Tibial nerve (tissue), 4 donors: ENCODE results near the gene SNX30. TPM values are rescaled to one million over a fixed set of nuclear protein-coding genes. Genes with fewer than 3 reads are reported as not detected.

Source experiments
- DNase-seq, 2 donors: peaks; one replicate each; pipeline ENCODE4 v3.0.0-alpha.2; 2019; ENCODE audit warnings: low spot score in 2 of 2
- H3K27ac ChIP-seq, 4 donors: fragments of 200-600 bp; sonication (generic) in 3 of 4; one replicate each; pipeline ENCODE4 v1.5.1; 2017 to 2019; ENCODE audit warnings: mild to moderate bottlenecking in 1 of 4
- H3K27me3 ChIP-seq, 2 donors: fragments of 200-600 bp; sonication (generic) in 1 of 2; one replicate each; pipeline versions ENCODE4 v1.5.1 to v1.6.0; 2017 to 2019
- H3K36me3 ChIP-seq, 3 donors: fragments of 200-600 bp; sonication (generic); one replicate each; pipeline ENCODE4 v1.5.1; 2018 to 2019
- H3K4me1 ChIP-seq, 4 donors: fragments of 200-600 bp; sonication (generic) in 3 of 4; one replicate each; pipeline ENCODE4 v1.5.1; 2017 to 2019
- H3K4me3 ChIP-seq, 4 donors: fragments of 200-600 bp; sonication (generic) in 3 of 4; one replicate each; pipeline ENCODE4 v1.5.1; 2017 to 2019; ENCODE audit warnings: mild to moderate bottlenecking in 1 of 4, moderate library complexity in 1 of 4
- H3K9me3 ChIP-seq, 4 donors: fragments of 200-600 bp; sonication (generic) in 3 of 4; one replicate each; pipeline ENCODE4 v1.5.1; 2017 to 2019
- CTCF ChIP-seq, 5 experiments: fragments of 200-600 bp in 3 of 5; fragments of 450-650 bp in 2 of 5; sonication (generic) in 3 of 5; IDR thresholded peaks; one replicate each; pipeline ENCODE4 v1.5.1; 2016 to 2019; ENCODE audit warnings: antibody characterized with exemption in 5 of 5, mild to moderate bottlenecking in 3 of 5, moderate library complexity in 2 of 5
- EP300 ChIP-seq, 2 donors: sonication (generic); formaldehyde crosslinking; IDR thresholded peaks; one replicate each; pipeline ENCODE4 v1.6.1; 2017; ENCODE audit warnings: antibody characterized with exemption in 2 of 2, mild to moderate bottlenecking in 1 of 2
- POLR2A ChIP-seq, 2 donors: fragments of 450-650 bp; IDR thresholded peaks; one replicate each; pipeline ENCODE4 v1.6.1; 2017; ENCODE audit warnings: antibody characterized with exemption in 2 of 2, mild to moderate bottlenecking in 2 of 2, moderate library complexity in 2 of 2
- WGBS, 2 donors: methylation state at CpG; one replicate each; pipeline ENCODE4 v1.1.5; 2018; 5-methylcytosine and 5-hydroxymethylcytosine counted together
- total RNA-seq, 4 donors: library from RNA; depleted of rRNA; stranded (reverse); fragments of >200 nt; gene quantifications; one replicate each; pipeline ENCODE4 v1.1.0, GENCODE V29; 2016

SNX30 gene
- total RNA-seq, 4 donors from 2014 or later = 14.9 to 25.3 (median 17.0) TPM

GRCh38 chr9:112873773-112874405 is 123.3 kb downstream of the SNX30 start:
- Histone ChIP-seq H3K36me3 (peaks cover 0 to 70% (median 0%) of the 10 kb centered on the region in 3 donors), H3K4me1 (no peaks in the 10 kb centered on the region), H3K4me3 (no peak overlapping the region), H3K27ac (no peak overlapping the region), H3K9me3 (no peaks in the 10 kb centered on the region), H3K27me3 (no peaks in the 10 kb centered on the region)
- DNase-seq = no peak
- 91 to 95% methylated on average over 4 of the region's 4 CpGs for WGBS, 2 donors
- TF ChIP-seq CTCF (IDR thresholded peaks at IDR 0.05) = no peak
- TF ChIP-seq POLR2A (IDR thresholded peaks at IDR 0.05) = no peak
- no peak for TF ChIP-seq EP300 (IDR thresholded peaks at IDR 0.05)

GRCh38 chr9:112878752-112879151 is 128.2 kb downstream of the SNX30 start:
- 89 to 95% methylated on average over 2 of the region's 2 CpGs for WGBS, 2 donors
- no peak overlapping the region for H3K27ac ChIP-seq
- H3K27me3 ChIP-seq = no peaks in the 10 kb centered on the region
- peaks cover 0 to 62% (median 0%) of the 10 kb centered on the region in 3 donors for H3K36me3 ChIP-seq
- TF ChIP-seq POLR2A (IDR thresholded peaks at IDR 0.05) = no peak
- TF ChIP-seq CTCF (IDR thresholded peaks at IDR 0.05) = no peak
- no peak for TF ChIP-seq EP300 (IDR thresholded peaks at IDR 0.05)
- no peaks in the 10 kb centered on the region for H3K4me1 ChIP-seq
- H3K9me3 ChIP-seq = no peaks in the 10 kb centered on the region
- no peak overlapping the region for H3K4me3 ChIP-seq
- DNase-seq = no peak

GRCh38 chr9:112880650-112881049 is 130.1 kb downstream of the SNX30 start:
- H3K36me3 ChIP-seq = peaks cover 0 to 55% (median 0%) of the 10 kb centered on the region in 3 donors
- no peak for TF ChIP-seq POLR2A (IDR thresholded peaks at IDR 0.05)
- no peak for TF ChIP-seq EP300 (IDR thresholded peaks at IDR 0.05)
- no peak for TF ChIP-seq CTCF (IDR thresholded peaks at IDR 0.05)

GRCh38 chr9:112881331-112881730 is 130.8 kb downstream of the SNX30 start:
- TF ChIP-seq POLR2A (IDR thresholded peaks at IDR 0.05) = no peak
- TF ChIP-seq CTCF (IDR thresholded peaks at IDR 0.05) = no peak
- TF ChIP-seq EP300 (IDR thresholded peaks at IDR 0.05) = no peak
- H3K36me3 ChIP-seq = peaks cover 0 to 49% (median 0%) of the 10 kb centered on the region in 3 donors
- no peak for DNase-seq
- H3K4me3 ChIP-seq = no peak overlapping the region
- WGBS, 2 donors = 57 to 59% methylated on average over 7 of the region's 7 CpGs
- H3K27me3 ChIP-seq = no peaks in the 10 kb centered on the region
- H3K27ac ChIP-seq = no peak overlapping the region
- H3K4me1 ChIP-seq = no peaks in the 10 kb centered on the region
- H3K9me3 ChIP-seq = no peaks in the 10 kb centered on the region

More at GRCh38 chr9:112880650-112881049, 130.1 kb downstream of the SNX30 start:
- H3K27ac ChIP-seq = no peak overlapping the region
- DNase-seq = no peak
- WGBS, 2 donors = 96 to 97% methylated on average over 1 of the region's 1 CpG
- H3K4me1 ChIP-seq = no peaks in the 10 kb centered on the region
- H3K4me3 ChIP-seq = no peak overlapping the region
- no peaks in the 10 kb centered on the region for H3K27me3 ChIP-seq
- no peaks in the 10 kb centered on the region for H3K9me3 ChIP-seq

- Histone ChIP-seq H3K4me3 (no peak overlapping the region), H3K36me3 (peaks cover 0 to 21% (median 0%) of the 10 kb centered on the region in 3 donors), H3K9me3 (no peaks in the 10 kb centered on the region), H3K4me1 (no peaks in the 10 kb centered on the region), H3K27ac (no peak overlapping the region), H3K27me3 (no peaks in the 10 kb centered on the region)
- WGBS, 2 donors = 61 to 64% methylated on average over 6 of the region's 6 CpGs
- TF ChIP-seq CTCF (IDR thresholded peaks at IDR 0.05) (no peak), EP300 (IDR thresholded peaks at IDR 0.05) (no peak), POLR2A (IDR thresholded peaks at IDR 0.05) (no peak)
- DNase-seq = no peak
These were observed 133.5 kb downstream of the SNX30 start for GRCh38 chr9:112884101-112884500.
